NOMO-1 (cell line): ENCODE results near the gene DPPA5.
"Not testable (repeated sequence)": the region's sequence is repeated elsewhere in the genome, so short reads cannot be mapped to it uniquely, and the experiment has no call there.

Experiments used
- DNase-seq, 2 experiments: peaks; one replicate each; lab custom pipeline; 2025; ENCODE audit not compliant: unreplicated experiment in 2 of 2; lab: John Stamatoyannopoulos, UW

The DPPA5 gene

DNA sequence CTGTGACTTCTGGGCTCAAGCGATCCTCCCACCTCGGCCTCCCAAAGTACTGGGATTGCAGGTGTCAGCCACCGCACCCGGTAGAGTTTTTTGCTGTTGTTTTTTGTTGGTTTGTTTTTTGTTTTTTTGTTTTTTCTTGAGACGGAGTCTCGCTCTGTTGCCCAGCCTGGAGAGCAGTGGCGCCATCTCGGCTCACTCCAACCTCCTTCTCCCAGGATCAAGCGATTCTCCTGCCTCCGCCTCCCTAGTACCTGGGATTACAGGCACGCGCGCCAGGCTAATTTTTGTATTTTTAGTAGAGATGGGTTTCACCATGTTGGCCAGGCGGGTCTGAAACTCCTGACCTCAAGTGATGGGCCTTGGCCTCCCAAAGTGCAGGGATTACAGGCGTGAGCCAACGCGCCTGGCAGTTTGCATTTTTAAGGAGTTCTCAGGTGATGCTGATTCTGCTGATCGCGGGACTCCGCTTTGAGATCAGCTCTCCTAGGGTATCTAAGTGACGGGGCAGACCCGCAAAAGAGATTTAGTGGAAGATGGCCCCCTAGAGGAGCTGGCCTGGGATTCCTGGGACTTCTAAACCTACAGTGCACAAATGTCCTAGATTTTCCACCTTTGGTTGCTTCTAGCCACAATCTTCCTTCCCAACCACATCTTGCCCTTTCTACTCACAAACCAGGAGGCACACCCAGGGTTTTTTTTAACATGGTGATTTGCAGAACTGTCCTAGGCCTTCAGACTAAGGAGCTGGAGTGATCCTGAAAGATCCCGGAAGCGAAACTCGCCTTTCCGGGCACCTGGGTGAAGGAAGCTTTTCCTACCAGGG lies 45.2 kb downstream of the DPPA5 start:
- DNase-seq, result peak; percentile 0 to 31

DNA sequence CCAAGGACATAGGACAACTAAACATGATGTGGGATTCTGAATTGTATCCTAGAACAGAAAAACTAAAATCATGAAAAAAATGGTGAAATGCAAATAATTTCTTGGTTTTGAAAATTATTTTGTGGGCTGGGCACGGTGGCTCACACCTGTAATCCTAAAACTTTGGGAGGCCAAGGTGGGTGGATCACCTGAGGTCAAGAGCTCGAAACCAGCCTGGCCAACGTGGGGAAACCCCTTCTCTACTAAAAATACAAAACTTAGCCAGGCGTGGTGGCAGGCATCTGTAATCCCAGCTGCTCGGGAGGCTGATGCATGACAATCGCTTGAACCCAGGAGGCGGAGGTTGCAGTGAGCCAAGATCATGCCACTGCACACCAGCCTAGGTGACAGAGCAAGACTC lies 50.3 kb downstream of the DPPA5 start:
- DNase-seq, result not testable (repeated sequence)
